Upper lobe of left lung (tissue), 6 donors: ENCODE measurements around the gene KANSL1. TPM values are rescaled to one million over a fixed set of nuclear protein-coding genes. Genes with fewer than 3 reads are reported as not detected.

Experiments
- ATAC-seq, 2 donors: fragments of 200-7000 bp; cut with Tn5 transposase; one replicate each; pipeline ENCODE4 v1.9.1; 2022; ENCODE audit warnings: mild to moderate bottlenecking in 2 of 2, moderate library complexity in 2 of 2; ENCODE audit not compliant: low FRiP score in 2 of 2
- DNase-seq, 2 donors: peaks; one replicate each; pipeline ENCODE4 v3.0.0-alpha.2; 2019 to 2020
- H3K27ac ChIP-seq, 4 donors: fragments of 200-600 bp; sonication (generic); one replicate each; pipeline ENCODE4 v1.5.1; 2016 to 2019
- H3K27me3 ChIP-seq, 4 donors: fragments of 200-600 bp; sonication (generic); one replicate each; pipeline ENCODE4 v1.5.1; 2017 to 2019
- H3K36me3 ChIP-seq, 4 donors: fragments of 200-600 bp; sonication (generic); one replicate each; pipeline ENCODE4 v1.5.1; 2016 to 2019
- H3K4me1 ChIP-seq, 4 donors: fragments of 200-600 bp; sonication (generic); one replicate each; pipeline ENCODE4 v1.5.1; 2018 to 2019
- H3K4me3 ChIP-seq, 4 donors: fragments of 200-600 bp; sonication (generic); one replicate each; pipeline ENCODE4 v1.5.1; 2017 to 2019; ENCODE audit warnings: mild to moderate bottlenecking in 2 of 4, moderate library complexity in 1 of 4
- H3K9me3 ChIP-seq, 4 donors: fragments of 200-600 bp; sonication (generic); one replicate each; pipeline ENCODE4 v1.5.1; 2018 to 2019
- EP300 ChIP-seq, 4 donors: sonication (generic); formaldehyde crosslinking; IDR thresholded peaks; one replicate each; pipeline ENCODE4 v1.5.1; 2017; ENCODE audit warnings: antibody characterized with exemption in 4 of 4, control low read depth in 2 of 4
- POLR2A ChIP-seq, 4 donors: fragments of 450-650 bp; IDR thresholded peaks; one replicate each; pipeline ENCODE4 v1.5.1; 2016 to 2017; ENCODE audit warnings: antibody characterized with exemption in 4 of 4, mild to moderate bottlenecking in 2 of 4
- POLR2AphosphoS5 ChIP-seq, 2 donors: sonication (generic); formaldehyde crosslinking; IDR thresholded peaks; one replicate each; pipeline ENCODE4 v1.5.1; 2017; ENCODE audit warnings: antibody characterized with exemption in 2 of 2
- WGBS, 2 donors: methylation state at CpG; one replicate each; pipeline ENCODE4 v1.1.5; 2017 to 2018; 5-methylcytosine and 5-hydroxymethylcytosine counted together
- total RNA-seq, 6 donors: library from RNA; depleted of rRNA in 4 of 6; stranded (reverse); fragments of >200 nt in 4 of 6; gene quantifications; one replicate each; pipeline versions ENCODE4 v1.1.0 to v1.2.1, GENCODE V29; 2016 to 2021
- TF ChIP-seq, protein P1 (sequence below), 6 experiments: fragments of 450-650 bp in 4 of 6; fragments of 200-600 bp in 2 of 6; sonication (generic) in 2 of 6; IDR thresholded peaks; one replicate each; pipeline ENCODE4 v1.5.1; 2016 to 2019; ENCODE audit warnings: antibody characterized with exemption in 6 of 6
- donor health status: DM: no; HTN: no; CAD: no; lungs with moderate emphysema.
- donor health status: DM: no; HTN: yes; CAD: no; lungs with severe emphysema.

The KANSL1 gene
- total RNA-seq, 6 donors from 2014 or later, result 60.5 to 294 (median 108) TPM

DNA sequence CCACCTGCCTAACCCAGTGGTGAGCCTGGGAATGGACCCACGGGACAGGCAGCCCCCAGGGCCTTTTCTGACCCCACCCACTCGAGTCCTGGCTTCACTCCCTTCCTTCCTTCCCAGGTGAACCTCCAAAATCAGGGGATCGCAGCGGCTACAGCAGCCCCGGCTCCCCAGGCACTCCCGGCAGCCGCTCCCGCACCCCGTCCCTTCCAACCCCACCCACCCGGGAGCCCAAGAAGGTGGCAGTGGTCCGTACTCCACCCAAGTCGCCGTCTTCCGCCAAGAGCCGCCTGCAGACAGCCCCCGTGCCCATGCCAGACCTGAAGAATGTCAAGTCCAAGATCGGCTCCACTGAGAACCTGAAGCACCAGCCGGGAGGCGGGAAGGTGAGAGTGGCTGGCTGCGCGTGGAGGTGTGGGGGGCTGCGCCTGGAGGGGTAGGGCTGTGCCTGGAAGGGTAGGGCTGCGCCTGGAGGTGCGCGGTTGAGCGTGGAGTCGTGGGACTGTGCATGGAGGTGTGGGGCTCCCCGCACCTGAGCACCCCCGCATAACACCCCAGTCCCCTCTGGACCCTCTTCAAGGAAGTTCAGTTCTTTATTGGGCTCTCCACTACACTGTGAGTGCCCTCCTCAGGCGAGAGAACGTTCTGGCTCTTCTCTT, 196.8 kb downstream of the KANSL1 start:
- H3K4me1 ChIP-seq, result no peaks in the 10 kb centered on the region
- no peaks in the 10 kb centered on the region for H3K36me3 ChIP-seq
- WGBS, 2 donors, result 81 to 84% methylated on average over 27 to 31 of the region's 31 CpGs
- H3K9me3 ChIP-seq, result no peaks in the 10 kb centered on the region
- no peaks in the 10 kb centered on the region for H3K27me3 ChIP-seq
- no peak for TF ChIP-seq POLR2AphosphoS5 (IDR thresholded peaks at IDR 0.05)
- no peak for TF ChIP-seq POLR2A (IDR thresholded peaks at IDR 0.05)
- TF ChIP-seq, protein P1, sequence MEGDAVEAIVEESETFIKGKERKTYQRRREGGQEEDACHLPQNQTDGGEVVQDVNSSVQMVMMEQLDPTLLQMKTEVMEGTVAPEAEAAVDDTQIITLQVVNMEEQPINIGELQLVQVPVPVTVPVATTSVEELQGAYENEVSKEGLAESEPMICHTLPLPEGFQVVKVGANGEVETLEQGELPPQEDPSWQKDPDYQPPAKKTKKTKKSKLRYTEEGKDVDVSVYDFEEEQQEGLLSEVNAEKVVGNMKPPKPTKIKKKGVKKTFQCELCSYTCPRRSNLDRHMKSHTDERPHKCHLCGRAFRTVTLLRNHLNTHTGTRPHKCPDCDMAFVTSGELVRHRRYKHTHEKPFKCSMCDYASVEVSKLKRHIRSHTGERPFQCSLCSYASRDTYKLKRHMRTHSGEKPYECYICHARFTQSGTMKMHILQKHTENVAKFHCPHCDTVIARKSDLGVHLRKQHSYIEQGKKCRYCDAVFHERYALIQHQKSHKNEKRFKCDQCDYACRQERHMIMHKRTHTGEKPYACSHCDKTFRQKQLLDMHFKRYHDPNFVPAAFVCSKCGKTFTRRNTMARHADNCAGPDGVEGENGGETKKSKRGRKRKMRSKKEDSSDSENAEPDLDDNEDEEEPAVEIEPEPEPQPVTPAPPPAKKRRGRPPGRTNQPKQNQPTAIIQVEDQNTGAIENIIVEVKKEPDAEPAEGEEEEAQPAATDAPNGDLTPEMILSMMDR (IDR thresholded peaks at IDR 0.05), result no peak
- TF ChIP-seq EP300 (IDR thresholded peaks at IDR 0.05), result no peak
- DNase-seq, result no peak
- H3K4me3 ChIP-seq, result no peak overlapping the region
- no peak for ATAC-seq
- H3K27ac ChIP-seq, result no peak overlapping the region

DNA sequence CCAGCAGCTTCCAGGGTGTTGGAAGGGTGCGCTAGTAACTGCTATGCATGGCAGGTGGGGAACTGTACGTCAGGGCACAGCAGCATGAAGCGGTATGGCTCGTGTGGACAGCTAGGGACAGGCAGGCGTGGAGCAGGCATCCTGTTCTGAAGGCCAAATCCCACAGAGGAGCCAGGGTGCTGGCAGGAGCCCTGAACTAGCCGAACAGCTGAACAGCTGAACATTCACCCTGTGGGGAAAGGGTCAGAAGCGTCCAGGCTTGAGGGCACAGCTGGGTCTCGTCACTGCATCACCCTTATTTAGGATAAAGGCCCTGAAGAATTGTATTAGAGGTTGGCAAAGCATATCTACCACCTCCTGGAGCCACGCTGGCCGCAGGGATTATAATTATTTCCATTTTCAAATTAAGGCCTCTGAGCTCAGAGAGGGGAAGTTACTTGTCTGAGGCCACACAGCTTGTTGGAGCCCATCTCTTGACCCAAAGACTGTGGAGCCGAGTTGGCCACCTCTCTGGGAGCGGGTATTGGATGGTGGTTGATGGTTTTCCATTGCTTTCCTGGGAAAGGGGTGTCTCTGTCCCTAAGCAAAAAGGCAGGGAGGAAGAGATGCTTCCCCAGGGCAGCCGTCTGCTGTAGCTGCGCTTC, 197.5 kb downstream of the KANSL1 start:
- 79 to 80% methylated on average over 13 to 14 of the region's 14 CpGs for WGBS, 2 donors
- no peaks in the 10 kb centered on the region for H3K27me3 ChIP-seq

DNA sequence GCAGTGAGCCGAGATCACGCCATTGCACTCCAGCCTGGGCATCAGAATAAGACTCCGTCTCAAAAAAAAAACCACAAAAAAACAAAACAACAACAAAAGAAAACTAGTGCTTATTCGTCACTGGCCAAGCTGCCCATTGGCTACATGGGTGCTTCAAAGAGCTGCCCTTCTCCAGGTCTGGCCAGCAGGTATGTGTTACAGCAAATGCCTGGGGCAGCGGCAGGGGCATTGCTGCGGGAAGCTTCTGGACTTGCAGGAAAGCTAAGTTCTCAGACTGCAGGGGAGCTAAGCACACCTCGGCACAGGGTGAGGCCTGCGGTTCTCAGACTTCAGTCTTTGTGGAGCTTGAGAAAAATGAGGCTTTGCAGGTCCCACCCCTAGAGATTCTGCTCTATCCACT, 198.2 kb downstream of the KANSL1 start:
- 91 to 93% methylated on average over 8 of the region's 8 CpGs for WGBS, 2 donors
- Histone ChIP-seq H3K4me3 (no peak overlapping the region), H3K27ac (no peak overlapping the region), H3K4me1 (no peaks in the 10 kb centered on the region), H3K27me3 (no peaks in the 10 kb centered on the region), H3K9me3 (no peaks in the 10 kb centered on the region), H3K36me3 (no peaks in the 10 kb centered on the region)
- DNase-seq (no peak), ATAC-seq (no peak)
- TF ChIP-seq POLR2AphosphoS5 (IDR thresholded peaks at IDR 0.05) (no peak), POLR2A (IDR thresholded peaks at IDR 0.05) (no peak), EP300 (IDR thresholded peaks at IDR 0.05) (no peak)
- TF ChIP-seq, protein P1 (IDR thresholded peaks at IDR 0.05), result no peak

More for the DNA sequence above, 197.5 kb downstream of the KANSL1 start:
- DNase-seq, result no peak
- ATAC-seq, result no peak
- Histone ChIP-seq H3K27ac (no peak overlapping the region), H3K4me3 (no peak overlapping the region), H3K36me3 (no peaks in the 10 kb centered on the region), H3K9me3 (no peaks in the 10 kb centered on the region), H3K4me1 (no peaks in the 10 kb centered on the region)
- TF ChIP-seq POLR2A (IDR thresholded peaks at IDR 0.05) (no peak), POLR2AphosphoS5 (IDR thresholded peaks at IDR 0.05) (no peak), EP300 (IDR thresholded peaks at IDR 0.05) (no peak)
- TF ChIP-seq, protein P1 (IDR thresholded peaks at IDR 0.05), result no peak

DNA sequence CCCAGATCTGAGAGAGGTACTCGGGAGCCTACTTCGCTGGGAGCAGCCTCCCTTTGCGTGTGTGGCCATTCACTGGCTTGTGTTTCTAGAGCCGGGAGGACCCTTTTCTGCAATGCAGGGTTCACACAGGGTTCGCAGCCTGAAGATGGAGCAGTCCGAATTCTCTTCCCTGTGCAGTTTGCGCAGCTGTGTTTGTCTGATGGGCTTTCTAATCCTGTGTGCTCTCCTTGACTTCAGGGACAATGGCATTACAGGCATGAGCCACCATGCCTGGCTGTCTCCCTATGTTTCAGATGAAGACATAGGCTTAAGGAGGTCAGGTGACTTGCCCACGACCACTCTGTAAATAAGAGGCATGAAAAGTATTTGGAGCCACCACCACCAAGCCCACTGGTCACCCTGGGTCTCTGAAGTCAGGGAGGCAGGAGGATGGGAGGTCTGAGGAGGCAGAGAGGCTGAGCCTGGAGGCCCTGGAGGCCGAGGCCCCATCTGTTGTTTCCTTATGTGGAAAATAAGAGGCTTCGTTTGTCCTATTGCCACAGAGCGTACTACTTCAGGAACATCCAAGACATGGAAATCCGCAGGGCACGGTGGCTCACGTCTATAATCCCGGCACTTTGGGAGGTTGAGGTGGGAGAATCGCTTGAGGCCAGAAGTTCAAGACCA, 199.1 kb downstream of the KANSL1 start:
- DNase-seq (no peak), ATAC-seq (no peak)
- Histone ChIP-seq H3K4me3 (no peak overlapping the region), H3K4me1 (no peaks in the 10 kb centered on the region), H3K27me3 (no peaks in the 10 kb centered on the region), H3K36me3 (no peaks in the 10 kb centered on the region), H3K9me3 (no peaks in the 10 kb centered on the region), H3K27ac (no peak overlapping the region)
- 83 to 90% methylated on average over 13 to 16 of the region's 16 CpGs for WGBS, 2 donors
- TF ChIP-seq POLR2A (IDR thresholded peaks at IDR 0.05), result no peak
- no peak for TF ChIP-seq EP300 (IDR thresholded peaks at IDR 0.05)
- TF ChIP-seq POLR2AphosphoS5 (IDR thresholded peaks at IDR 0.05), result no peak
- TF ChIP-seq, protein P1 (IDR thresholded peaks at IDR 0.05), result no peak
